ENCODE data around the gene ARHGEF7. TPM values are rescaled to one million over a fixed set of nuclear protein-coding genes. Genes with fewer than 3 reads are reported as not detected.
A peak's percentile ranks its signal among the peaks of the same experiment; 100 is the strongest.

ARHGEF7 gene
- total RNA-seq, 1 experiment from 2014 or later = 14.7 TPM

DNA sequence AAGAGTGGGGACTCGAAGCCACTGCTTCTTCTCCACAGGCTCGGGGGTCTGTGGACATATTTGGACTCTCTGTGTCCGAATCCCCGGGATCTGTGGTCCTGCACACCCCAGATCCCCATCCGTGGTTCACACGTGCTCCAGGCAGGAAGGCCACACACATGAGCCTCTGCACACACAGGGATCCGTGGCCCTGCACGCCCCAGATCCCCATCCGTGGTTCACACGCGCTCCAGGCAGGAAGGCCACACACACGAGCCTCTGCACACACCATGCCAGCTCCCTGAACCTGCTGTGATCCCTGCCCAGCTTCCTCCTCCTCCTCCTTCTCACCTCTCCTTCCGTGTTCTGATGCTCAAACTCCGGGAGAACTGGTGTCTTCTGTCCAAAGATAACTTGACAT is 208.4 kb downstream of the ARHGEF7 start:
- no peak for DNase-seq (ENCODE audit: low read depth)

DNA sequence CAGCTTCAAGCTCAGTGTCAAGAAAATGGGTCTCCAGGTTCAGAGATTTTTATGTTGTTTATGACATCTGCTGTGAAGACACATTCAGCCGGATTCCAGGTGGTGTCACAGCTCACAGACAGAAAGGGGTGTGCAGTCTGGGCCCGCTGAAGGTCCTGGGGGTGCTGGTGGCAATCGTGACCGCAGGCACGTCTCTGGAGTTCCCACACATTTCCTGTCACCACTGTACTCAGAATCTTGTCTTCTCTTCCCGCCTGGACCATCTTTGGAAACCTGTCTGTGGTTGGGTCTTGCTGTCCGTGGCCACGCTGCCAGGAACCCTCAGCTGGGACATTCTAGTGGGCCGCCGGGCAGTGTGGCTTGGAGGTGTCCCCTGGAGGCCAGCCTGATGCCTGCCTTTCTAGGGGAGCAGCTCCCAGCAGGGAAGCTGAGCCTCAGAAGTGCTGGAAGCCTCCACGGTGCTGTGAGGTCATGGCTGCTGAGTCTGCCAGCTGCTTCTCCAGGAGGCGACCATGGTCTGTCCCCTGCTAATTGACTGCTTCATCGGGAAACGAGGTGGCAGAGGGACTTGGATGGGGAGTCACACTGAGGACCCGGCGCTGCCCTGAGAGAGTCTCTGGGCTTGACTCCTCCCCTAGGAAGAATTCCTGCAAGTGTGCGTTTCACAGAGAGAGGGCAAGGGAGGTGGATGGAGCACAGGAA is 209.0 kb downstream of the ARHGEF7 start:
- no peak for DNase-seq (ENCODE audit: low read depth)

DNA sequence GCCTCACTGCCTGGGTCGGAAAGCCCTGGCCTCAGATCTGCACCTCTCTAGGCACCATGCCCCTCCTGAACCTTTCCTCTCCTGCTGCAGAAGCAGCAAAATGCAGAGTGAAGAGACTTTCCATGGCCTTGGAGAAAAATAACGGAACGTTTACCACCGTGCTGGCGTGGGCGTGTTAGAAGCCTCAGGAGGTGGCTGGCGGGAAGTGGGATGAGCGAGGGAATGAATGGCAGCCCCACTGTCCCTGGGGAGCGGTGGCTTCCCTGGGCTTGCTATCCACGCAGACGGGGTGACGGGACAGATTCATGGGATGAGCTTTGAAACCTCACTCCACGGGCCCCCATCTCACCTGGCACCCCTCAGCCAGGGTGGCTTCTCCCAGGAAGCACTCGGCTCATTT is 209.6 kb downstream of the ARHGEF7 start:
- no peak for DNase-seq (ENCODE audit: low read depth)

DNA sequence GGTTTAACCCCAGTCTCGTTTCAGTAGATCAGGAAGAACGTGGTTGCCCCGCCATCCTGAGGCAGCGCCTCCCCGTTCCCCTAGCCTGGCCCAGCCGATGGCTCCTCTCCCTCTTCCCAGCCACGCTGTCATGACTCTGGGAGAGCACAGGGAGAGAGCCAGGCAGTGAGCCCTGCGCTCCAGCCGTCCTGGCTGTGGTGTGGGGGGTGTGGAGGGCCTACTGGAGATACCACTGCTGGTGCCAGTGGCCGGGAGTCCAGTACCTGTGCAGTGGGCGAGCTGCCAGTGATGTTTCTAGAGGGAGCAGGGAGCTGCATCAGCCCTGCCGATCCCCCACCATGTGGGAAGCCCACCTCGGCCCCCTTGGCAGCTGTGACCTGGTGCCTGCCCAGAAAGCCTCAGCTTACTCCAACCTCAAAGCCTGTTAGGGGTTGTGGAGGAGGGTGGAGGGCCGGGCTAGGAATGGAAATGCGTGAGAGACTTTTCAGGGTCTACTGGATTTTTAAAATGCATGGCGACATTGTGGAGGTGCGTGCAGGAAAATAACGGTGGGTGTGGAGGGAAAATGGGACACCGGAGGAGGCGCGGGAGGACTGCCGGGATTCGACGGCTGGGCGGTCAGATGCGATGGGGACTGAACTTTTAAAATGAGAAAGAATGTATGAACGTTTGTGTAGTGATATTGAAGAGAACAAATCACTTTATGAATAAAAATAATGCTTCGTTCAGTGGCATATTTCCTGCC is 210.2 kb downstream of the ARHGEF7 start:
- no peak for DNase-seq (ENCODE audit: low read depth)

DNA sequence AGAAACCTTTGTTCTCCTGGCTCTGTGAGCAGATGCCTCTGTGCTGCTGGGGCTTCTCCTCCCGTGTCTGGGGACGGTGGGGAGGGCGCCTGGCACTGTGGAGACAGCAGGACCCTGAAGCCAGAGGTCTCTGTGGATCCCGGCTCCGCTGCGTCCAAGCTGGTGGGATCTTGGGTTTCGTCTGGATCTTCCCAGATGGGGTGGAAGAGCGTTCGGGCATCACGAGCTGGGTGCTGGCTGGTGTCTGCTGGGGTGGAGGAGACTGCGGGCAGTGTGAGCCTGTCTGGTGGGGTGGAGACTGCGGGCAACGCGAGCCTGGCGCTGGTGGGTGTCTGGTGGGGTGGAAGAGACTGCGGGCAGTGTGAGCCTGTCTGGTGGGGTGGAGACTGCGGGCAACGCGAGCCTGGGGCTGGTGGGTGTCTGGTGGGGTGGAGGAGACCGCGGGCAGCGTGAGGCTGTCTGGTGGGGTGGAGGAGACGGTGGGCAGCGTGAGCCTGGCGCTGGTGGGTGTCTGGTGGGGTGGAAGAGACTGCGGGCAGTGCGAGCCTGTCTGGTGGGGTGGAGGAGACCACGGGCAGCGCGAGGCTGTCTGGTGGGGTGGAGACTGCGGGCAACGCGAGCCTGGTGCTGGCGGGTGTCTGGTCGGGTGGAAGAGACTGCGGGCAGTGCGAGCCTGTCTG is 211.0 kb downstream of the ARHGEF7 start:
- DNase-seq (ENCODE audit: low read depth) = no peak

DNA sequence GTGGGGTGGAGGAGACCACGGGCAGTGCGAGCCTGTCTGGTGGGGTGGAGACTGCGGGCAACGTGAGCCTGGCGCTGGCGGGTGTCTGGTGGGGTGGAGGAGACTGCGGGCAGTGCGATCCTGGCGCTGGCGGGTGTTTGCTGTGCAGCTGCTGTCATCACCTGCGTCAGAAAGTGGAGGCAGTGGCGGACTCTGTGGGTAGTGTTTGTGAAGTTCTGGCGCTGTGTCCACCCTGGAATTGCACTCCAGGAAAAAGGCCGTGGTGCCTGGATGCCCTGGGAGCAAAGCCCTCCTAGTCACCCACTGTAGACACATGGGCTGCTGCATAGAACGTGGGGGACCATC is 211.5 kb downstream of the ARHGEF7 start:
- no peak for DNase-seq (ENCODE audit: low read depth)

DNA sequence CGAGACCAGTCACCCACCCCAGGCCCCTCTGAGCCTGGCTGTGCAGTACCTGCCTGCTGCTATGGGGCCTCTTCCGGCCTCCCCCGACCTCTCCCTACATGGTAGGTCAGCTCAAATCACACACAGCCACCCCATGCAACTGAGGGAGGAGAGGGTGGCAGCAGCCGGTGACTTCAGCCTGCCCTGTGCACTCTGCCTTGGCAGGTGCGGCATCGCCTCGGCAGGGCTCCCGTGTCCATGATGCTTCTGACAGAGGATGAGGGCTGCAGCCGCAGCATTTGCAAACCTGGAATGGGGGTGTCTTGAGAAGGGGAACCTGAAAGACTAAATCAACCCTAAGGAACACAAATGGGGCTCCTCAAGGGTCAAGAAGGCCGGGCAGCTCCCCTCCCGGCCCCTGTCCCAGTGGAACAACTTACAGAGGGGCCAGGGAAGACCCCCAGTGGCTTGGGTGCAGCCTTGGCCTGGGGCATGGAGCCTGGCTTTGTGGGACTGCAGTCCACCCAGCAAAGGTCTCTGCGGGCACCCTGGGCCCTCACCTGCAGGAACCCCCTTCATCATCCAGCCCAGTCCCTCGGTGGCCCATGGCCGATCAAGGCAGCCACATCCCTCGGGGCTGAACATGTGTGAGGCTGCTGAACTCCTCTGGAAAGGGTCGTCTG is 212.0 kb downstream of the ARHGEF7 start:
- DNase-seq (ENCODE audit: low read depth) = no peak

DNA sequence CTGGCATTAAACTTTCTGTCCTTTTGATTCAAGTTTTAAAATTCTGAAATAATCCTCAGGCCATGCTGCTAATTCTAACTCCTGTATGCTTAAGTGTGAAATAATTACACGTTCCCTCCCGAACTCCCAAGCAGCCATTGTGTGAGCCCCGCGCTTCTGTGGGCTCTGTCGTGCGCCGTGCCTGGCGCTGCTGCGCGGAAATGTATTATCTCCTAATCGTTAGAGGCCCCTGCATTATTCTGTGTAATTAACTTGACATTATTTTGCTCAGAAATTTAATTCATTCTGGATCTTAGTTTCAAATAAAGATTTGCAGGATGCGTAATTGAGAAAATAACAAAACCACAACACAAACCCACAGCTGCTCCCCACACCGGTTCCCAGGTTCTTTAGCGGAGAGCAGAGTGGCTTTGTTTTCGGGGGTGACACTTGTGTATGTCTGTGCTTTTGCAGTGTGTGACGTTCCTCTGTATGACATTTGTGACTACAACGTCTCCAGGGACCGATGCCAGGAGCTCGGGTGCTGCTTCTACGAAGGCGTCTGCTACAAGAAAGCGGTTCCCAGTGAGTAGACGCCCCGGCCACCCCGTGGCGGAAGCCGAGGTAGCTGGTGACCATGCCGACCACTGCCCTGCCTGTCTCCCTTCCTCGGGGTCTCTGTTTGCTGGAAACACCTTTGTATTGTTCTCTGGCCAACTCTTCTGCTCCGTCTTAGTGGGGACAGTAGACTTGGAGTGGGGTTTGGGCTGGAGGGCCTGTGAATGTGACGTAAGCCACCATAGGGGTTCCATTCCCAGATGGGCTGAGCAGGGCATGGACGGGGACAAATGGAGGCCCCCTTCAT is 212.8 kb downstream of the ARHGEF7 start:
- no peak for DNase-seq (ENCODE audit: low read depth)

DNA sequence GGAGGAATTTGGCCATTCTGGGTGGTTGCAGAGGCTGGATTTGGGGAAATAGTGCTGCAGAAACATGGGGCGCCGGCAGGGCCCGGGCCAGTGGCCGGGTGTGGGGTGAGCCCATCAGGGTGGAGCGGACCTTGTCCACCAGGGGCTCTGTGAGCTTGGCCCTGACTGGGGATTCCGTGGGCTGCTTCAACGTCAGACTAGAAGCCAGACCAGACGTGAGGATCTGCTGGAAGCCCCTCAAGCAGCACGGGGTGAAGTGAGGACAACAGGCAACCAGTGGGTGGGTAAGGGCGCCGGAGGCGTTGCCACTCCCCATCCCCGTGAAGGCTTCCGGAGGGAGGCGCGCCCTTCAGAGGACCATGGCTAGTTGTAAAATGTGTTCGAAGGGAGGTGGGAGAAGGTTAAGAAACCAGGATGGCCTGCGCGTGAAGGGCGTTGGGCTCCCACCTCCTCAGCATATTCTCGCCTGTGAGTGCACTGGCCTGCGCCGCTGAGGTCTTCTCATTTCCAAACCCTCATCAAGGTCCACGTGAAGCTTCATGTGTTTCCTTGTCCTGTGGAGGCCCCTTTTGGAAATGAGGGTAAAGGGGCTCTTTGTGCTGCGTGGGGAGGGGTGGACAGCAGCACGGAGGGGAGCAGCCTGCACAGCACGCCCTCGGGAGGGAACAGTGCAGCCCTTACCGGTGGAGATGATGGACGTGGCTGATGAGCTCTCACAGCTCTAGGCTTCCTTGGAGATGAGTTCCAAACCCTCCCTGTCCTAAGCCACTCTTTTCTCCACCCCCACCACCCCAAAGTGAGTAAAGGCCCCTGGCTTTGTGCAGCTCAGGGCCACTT is 213.7 kb downstream of the ARHGEF7 start:
- DNase-seq (ENCODE audit: low read depth) = no peak

DNA sequence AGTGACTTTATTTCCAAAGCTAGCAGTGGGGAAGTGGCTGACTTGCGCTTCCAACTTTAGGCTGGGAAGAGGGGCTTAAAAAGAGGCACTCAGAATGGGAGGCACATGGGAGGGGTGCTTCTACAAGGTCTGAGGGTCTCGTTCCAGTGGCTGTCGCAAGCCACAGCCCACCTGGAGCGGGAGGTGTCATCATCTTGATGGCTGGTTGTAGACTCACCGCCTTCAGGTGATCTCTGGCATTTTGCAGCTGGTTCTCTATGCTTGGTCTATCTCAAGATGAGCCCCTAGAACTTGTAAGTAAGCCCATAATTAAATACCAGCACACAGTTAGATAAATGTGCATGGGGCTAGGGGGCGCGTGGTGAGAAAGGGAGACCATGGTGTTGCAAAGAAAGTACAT is 214.5 kb downstream of the ARHGEF7 start:
- no peak for DNase-seq (ENCODE audit: low read depth)

DNA sequence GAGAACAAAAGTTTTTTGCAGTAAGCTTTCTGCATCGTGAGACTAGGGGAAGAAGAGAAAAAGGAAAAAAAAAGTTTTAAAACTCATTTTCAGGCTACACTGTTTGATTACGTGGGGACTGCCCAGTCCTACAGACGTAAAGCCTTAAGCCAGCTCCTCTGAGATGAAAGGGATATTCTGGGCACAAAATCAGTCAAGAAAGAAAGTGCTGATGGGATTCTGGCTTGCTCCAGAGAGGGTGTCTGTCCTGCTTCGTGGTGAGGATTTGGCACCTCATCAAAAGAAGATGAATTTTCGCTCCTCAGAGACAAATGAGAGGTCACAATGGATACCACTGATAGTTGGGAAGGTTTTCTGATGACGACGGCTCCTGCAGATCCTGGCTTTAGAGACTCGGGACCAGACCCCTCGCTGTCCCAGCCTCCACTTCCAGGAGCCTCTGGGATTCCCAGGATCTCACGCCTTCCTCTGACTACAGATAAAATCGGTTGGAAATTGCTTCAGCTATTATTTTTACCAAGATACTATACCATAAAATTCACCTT is 215.0 kb downstream of the ARHGEF7 start:
- DNase-seq (ENCODE audit: low read depth) = no peak

DNA sequence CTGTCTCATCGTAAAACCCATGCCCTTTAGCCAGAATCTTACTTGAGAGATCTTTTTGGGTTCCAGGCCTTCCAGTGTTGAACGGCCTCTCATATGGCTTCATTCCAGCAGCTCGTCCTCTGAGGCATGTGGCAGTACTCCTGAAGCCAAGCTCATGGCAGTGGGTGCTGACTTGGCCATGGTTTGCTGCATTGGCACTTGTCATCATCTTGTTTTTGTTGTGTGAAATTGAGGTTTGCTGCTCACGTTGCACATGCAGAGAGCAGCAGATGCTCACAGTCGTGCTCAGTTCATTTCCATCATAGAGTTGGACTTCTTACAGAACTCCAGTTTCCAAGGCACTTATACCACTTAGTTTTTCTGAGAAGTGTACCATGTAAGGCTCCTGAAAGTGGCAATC is 220.2 kb downstream of the ARHGEF7 start:
- DNase-seq (ENCODE audit: low read depth) = no peak

DNA sequence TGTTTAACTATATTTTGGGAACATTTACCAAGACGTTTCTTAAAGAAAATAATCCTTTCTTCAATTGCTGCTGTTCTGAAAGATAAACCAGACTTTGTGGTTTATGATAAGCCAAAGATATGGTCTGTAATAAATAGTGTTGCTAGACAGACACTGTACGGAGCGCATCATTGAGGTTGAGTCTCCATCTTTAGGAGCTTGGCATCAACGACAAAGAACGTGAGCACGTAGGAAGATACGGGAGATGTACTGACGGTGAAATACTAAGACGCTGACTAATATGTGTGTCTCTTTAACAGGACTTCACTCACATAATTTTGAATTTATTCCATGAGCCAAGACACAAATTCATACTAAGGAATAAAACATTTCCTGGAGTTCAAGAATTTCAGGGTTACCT is 221.6 kb downstream of the ARHGEF7 start:
- no peak for DNase-seq (ENCODE audit: low read depth)

DNA sequence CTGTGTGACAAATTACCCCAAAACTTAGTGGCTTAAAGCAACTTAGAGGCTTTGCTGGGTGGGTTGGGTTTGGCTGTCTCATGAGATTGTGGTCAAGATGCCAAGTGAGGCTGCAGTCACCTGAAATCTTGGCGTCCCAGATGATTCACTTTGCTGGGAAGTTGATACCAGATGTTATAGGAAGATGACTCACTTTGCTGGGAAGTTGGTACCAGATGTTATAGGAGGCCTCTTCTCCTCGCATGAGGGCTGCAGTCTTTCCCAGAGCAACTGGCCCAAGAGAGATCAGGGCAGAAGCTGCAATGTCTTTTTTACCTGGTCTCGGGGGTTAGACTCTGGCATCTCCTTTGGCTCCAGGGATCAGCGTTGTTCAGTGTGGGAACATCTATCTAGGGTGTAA is 222.1 kb downstream of the ARHGEF7 start:
- peak; percentile 39 for DNase-seq (ENCODE audit: low read depth)

DNA sequence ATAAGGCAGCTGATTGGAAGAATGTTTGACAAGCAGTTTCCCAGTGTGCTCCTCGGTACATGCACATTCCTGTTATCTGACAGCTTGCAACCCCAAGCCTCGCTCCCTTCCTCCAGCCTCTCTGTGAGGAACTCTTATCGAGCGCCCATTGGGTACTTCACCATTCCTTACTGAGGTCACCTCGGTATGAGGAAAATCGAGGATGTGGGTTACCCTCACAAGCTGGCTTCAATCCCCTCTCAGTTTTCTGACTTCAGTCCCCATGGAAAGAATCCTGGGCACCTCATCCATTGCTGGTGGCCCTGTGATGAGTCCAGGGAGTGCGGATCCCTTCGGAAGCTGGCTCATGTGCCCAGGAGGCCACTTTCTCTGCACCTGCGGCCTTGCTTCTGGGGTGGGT is 222.6 kb downstream of the ARHGEF7 start:
- no peak for DNase-seq (ENCODE audit: low read depth)

DNA sequence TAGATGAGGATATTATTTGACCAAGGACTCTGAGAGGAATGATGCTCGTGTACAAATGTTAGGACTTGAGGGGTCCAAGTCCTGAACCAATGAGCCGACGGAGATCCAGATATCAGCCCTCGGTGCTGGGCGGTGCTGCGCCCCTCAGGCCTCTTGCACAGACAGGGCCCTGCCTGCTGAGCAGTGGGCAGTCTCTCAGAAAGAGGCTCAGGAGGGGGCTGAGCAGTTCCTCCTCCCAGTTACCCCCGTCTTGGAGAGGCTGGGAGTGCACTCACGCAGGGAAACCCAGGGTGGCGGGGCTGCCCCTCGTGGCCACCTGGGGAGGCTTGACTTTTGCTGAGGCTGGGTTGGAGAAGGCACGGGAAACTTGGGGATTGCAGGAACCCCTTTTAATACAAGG is 223.7 kb downstream of the ARHGEF7 start:
- DNase-seq (ENCODE audit: low read depth) = no peak

DNA sequence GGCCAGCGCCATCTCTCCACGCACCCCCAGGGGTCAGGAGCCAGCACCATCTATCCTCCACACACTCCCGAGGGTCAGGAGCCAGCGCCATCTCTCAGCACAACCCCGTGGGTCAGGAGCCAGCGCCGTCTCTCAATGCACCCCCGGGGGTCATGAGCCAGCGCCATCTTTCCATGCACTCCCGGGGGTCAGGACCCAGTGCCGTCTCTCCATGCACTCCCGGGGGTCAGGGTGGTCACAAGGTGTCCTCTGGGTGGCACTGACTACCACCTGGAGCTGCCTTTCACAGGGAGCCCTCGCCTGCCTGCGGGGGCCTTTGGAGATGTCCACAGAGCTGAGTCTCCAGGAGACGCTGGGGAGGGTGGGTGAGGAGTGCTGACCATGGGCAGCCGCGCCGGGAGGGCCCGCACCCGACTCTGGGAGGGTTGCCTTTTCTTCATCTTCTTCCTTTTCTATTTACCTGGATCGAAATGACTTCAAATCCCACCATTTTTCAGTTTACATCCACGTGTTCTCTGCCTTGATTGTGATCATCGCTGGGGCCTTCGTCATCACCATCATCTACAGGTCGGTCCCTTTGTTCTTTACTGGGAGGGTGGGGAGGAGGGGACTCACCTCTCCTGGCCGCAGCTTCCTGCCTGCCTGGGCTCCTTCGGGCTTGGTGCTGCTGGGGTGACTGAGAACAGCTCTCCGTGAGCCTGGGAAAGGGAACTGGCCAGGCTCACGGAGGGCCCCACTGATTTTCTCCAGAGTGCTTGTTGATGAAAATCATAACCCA is 224.4 kb downstream of the ARHGEF7 start:
- no peak for DNase-seq (ENCODE audit: low read depth)

DNA sequence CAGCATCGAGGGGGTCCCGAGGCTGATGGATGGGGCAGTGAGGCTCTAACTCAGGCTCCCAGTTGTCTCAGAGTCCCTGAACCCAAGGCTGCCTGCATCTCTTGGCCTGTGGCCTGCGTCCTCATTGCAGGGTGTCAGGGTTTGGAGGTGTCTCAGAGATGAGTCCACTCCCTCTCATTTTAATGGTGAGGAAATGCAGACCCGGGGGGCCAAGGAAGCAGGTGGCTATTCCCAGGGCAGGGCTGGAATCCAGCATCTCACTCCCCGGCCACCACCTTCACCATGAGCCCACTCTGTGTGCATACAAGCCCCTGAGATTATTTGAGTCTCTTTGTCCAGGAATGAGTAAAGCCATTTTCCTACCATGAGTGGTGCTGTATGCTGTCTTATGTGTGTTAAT is 226.8 kb downstream of the ARHGEF7 start:
- no peak for DNase-seq (ENCODE audit: low read depth)

DNA sequence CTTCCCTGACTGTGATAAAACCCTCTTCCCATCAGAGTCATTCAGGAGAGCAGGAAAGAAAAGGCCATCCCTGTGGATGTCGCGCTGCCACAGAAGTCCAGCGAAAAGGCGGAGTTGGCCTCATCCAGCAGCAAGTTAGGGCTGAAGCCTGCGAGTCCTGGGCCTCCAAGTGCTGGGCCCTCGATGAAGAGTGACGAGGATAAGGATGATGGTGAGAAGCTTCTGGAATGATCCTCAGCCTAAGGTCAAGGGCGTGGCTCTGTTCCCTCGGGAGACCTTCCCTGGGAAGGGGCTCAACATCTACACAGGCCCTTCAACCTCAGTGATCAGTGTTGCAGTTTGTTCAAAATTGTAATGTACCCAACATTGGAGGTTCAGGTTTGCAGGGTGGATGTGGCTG is 227.6 kb downstream of the ARHGEF7 start:
- no peak for DNase-seq (ENCODE audit: low read depth)
